Activated CD4-positive, CD25-positive, alpha-beta regulatory T cell treated with anti-CD3 and anti-CD28 coated beads, Interleukin-2, amount 50 U/mL, for 24 hours (primary cell): ENCODE results near the gene NOTCH1.

Source experiments
- ATAC-seq, 2 donors: fragments of 150-1000 bp; cut with Tn5 transposase; one replicate each; pipeline ENCODE4 v1.10.0; 2021; ENCODE audit warnings: mild to moderate bottlenecking in 1 of 2, moderate library complexity in 1 of 2

NOTCH1 gene

DNA sequence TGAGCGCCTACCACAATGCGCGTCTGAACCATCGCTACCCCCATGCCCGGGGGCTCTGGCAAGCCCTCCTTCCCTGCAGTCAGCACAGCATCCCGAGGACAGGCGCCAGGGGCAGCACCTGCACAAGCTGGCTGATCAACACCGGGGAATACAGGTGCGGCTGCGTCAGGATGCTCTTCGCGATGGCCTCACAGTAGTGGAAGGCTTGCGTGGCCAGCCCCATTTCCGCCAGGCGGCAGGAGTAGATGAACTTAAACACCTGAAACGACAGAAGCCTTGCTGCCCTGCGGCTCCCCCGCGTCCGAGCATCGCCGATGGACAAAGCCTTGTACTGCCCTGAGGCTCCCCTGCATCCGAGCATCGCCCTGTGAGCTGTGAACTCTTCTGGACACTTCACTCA is 88.5 kb downstream of the NOTCH1 start:
- no peak for ATAC-seq

DNA sequence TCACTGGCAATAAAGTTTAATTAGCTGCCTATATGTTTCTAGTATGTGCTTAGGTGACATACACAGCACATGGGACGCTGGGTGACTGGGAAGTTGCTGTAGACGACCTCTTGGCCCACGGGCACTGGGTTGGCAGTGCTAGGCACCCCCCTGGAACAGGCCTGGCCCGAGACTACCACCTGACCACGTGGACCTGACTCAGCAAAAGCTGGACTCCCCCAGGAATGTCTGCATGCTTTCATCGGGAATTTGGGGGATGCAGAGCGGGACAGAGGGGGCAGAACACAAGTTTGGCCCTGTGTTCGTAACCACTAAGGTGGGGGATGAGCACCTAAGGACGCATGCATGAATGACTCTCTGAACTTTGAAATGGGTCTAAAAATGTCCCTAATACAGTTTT is 89.6 kb downstream of the NOTCH1 start:
- ATAC-seq: no peak

DNA sequence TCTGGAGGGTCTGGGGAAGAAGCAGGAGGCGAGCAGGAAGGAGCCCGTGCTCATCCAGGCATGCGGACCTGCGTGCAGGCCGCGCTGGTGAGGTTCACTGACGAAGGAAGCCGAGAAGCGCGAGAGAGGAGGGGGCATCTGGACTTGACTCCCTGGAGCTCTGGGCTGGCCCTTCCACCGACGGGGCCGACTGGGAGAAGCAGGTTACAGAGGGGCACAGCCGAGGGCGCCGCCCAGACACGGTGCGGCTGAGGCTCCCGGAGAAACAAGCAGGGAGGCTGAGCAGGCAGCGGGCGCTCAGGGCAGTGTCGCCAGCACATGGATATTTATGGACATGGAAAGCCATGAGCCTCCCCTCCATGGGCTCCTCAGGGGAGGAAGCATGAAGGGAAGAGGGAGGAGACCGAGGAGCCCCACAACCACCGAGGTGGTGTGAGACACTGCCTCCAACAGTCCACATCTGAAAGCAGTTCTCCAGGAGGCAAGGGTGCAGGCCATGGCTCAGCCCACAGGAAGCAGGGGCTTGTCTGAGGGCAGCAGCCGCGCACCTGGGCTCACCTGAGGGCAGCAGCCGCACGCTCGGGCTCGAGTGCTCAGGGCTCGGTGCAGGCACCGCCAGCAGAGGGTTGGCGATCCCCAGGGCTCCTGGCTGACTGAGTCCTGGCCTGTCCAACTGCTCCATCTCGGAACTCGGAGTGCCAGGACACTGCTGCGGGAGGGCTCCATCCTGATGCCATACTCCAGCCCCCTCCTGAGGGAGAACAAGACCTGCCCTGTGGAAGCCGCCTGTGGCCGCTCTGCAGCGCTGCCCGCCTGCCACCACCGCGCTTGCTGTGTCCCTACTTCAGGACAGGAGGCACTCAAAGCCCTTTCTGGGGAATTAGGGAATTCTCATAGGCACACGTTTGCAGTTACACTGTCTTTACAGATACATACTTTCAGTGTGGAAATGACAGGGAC is 90.5 kb downstream of the NOTCH1 start:
- no peak for ATAC-seq

DNA sequence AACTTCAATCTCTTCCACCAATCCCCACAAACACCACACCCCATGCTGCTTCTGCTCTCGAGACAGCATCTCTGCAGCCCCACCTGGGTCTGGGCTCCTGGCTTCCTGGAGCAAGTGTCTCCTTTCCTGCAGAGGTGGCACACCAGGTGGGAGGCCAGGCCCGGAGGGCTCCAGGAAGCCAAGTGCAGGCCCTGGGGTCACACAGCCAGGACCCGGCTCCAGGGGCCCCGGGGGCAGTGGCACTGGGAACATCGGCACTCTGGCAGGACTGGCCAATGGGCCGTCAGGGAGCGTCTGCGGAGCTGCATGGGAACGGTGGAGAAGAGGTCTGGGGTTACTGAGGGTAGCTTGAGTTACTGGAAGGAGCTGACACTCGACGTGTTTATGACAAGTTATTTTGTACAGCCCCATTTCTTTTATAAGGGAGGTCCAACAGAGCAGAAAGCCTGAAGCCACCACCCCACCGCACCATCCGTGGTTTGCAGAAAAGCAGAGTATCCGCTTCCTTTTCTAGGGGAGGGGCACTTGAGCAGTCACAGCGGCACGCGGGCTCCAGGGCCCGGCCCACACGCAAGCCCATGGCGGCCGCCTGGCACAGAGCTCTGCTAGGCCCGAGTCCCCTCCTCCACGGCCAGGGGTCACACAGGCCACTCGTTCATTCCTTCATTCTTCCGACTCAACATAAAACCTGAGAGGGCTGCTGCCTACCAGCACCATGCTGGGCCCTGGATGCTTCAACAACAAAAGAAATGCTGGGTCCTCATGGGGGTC is 91.6 kb downstream of the NOTCH1 start:
- ATAC-seq: no peak

DNA sequence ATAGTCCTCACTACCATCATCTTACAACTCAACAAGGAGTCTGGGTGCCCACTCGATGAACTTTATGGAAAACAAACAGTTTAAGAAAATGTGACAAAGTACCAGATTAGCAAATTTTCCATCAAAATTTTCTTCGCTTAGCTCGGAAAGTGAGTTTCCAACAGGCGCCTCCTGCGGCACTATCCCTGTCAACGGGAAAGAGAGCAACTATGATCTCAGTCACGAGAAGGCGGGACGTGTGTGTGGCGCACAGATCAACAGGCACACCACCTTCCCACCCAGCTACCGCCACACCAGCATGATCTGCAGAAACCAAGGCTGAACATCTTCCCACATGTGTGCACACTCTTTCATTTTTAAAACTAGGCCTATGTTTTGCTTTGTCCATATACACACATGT is 92.5 kb downstream of the NOTCH1 start:
- no peak for ATAC-seq

DNA sequence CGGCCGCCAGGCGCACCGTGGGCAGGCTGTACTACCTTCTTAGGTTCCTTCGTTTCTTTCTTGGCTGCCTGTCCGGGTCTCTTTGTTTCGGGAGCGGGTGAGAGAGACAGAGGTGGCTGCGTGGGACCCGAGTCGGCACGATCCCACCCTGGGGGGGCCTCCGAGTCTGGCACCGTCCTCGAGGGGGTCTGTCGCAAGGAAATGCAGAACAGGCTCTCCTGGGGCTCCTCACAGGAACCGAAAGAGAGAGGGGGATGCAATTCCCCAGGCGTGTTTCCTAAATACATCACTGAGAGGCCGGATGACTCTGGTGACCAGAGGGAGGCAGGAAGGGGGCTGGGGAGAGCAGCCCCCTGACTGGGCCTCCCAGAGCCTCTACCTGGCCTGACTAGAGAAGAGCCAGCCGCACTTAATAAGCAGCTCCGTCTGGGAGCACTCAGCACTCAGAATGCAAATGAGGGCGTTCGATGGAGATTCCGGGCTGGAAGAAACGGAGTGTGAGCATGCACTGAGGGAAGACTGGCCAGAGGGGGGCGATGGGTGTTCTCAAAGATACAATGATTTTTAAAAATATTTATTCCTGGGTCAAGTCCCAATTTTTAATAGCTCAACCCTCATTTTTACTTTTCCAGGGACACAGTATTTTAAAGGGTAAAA is 94.5 kb downstream of the NOTCH1 start:
- no peak for ATAC-seq

DNA sequence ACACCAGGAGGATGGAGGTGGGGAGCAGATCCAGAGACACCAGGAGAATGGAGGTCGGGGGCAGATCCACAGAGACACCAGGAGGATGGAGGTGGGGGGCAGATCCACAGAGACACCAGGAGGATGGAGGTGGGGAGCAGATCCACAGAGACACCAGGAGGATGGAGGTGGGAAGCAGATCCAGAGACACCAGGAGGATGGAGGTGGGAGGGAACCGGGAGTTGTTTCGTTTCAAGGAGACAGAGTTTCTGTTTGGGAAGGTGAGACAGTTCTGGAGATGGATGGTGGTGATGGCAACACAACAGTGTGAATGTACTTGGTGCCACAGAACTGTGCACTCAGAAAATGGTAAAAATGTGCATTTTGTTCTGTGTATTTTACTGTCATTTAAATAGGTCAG is 97.2 kb downstream of the NOTCH1 start:
- ATAC-seq: no peak

DNA sequence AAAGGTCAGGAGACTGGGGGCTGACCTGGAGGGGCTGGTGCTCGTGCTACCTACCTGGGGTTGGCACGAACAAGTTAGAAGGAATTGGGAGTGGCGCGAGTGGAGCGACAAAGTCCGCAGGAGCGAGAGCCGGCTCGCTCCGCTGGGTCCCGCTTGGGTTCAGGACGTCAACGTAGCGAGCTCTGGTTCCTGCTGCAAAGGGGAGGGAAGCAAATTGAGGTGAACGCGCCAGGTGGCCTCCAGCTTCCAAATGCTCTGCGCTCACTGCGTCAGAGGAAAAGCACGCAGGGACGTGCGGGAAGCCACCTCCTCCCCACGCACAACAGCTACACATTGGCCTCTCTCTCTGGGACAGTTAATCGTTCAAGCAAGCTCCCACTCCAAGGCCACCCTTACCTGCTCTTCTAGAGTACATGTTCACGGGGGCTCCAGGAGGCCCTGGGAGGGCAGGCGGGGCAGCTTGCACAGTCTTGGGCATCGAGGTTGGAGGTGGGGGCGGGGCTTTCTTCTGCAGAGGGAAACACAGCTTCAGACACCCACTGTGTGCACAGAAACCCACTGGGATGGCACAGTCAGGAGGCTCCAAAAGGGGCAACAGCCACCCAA is 98.6 kb downstream of the NOTCH1 start:
- no peak for ATAC-seq

DNA sequence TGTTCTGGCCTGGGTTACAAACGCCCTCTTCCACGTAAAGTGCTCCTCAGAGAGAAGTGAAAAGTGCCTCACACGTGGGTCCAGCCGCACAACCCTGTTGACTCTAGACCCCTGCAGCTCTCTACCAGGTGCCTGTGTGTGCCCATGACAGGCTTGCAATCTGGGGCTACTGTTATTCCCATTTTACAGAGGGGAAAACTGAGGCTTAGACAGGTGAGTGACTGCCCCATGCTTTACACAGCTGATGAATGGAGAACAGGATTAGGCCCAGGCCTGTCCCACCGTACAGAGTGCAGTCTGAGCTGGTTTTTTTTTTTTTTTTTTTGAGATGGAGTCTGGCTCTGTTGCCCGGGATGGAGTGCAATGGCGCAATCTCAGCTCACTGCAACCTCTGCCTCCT is 100.0 kb downstream of the NOTCH1 start:
- ATAC-seq: no peak
